Endodermal cell (in vitro differentiated cells): ENCODE measurements around the gene ANKDD1B. TPM values are rescaled to one million over a fixed set of nuclear protein-coding genes. Genes with fewer than 3 reads are reported as not detected.

ENCODE experiments used
- DNase-seq: peaks from one replicate; pipeline ENCODE4 v3.0.0-alpha.2; 2017
- H3K27ac ChIP-seq: 2 replicates; pipeline ENCODE4 v1.5.1; 2013; ENCODE audit warnings: mild to moderate bottlenecking, low read depth, low read length, moderate library complexity
- H3K27me3 ChIP-seq: 2 replicates; pipeline ENCODE4 v1.6.1; 2013; ENCODE audit warnings: mild to moderate bottlenecking, low read length, moderate library complexity; ENCODE audit not compliant: insufficient read depth, control insufficient read depth, poor library complexity, severe bottlenecking
- H3K36me3 ChIP-seq: 2 replicates; pipeline ENCODE4 v1.7.0; 2013; ENCODE audit warnings: mild to moderate bottlenecking, low read length, moderate library complexity; ENCODE audit not compliant: control insufficient read depth, insufficient read depth
- H3K4me1 ChIP-seq: one replicate; pipeline ENCODE4 v1.7.0; 2013; ENCODE audit warnings: low read length; ENCODE audit not compliant: control insufficient read depth, insufficient read depth
- H3K4me3 ChIP-seq: 2 replicates; pipeline ENCODE4 v1.5.1; 2013; ENCODE audit warnings: mild to moderate bottlenecking, low read length, moderate library complexity
- H3K9ac ChIP-seq: 2 replicates; pipeline ENCODE4 v1.6.1; 2013; ENCODE audit warnings: mild to moderate bottlenecking, low read length, moderate library complexity; ENCODE audit not compliant: poor library complexity, severe bottlenecking; ENCODE audit errors: extremely low read depth
- H3K9me3 ChIP-seq: 2 replicates; pipeline ENCODE4 v1.6.1; 2013; ENCODE audit warnings: mild to moderate bottlenecking, low read length, moderate library complexity; ENCODE audit not compliant: control insufficient read depth
- H3K27ac Mint-ChIP-seq: 2 replicates; pipeline ENCODE4 v1.8.0; 2020; ENCODE audit warnings: mixed read lengths
- H3K27me3 Mint-ChIP-seq: 2 replicates; pipeline ENCODE4 v1.8.0; 2021; ENCODE audit warnings: mild to moderate bottlenecking, mixed read lengths; ENCODE audit not compliant: insufficient read depth
- H3K36me3 Mint-ChIP-seq: 2 replicates; pipeline ENCODE4 v1.8.0; 2020; ENCODE audit warnings: low read depth, mixed read lengths
- H3K4me1 Mint-ChIP-seq: 2 replicates; pipeline ENCODE4 v1.8.0; 2020; ENCODE audit warnings: mixed read lengths
- H3K4me3 Mint-ChIP-seq: 2 replicates; pipeline ENCODE4 v1.8.0; 2020; ENCODE audit warnings: mild to moderate bottlenecking, moderate library complexity, mixed read lengths
- H3K9me3 Mint-ChIP-seq: 2 replicates; pipeline ENCODE4 v1.8.0; 2020; ENCODE audit warnings: mild to moderate bottlenecking, mixed read lengths
- CTCF ChIP-seq: fragments of 200-600 bp; sonication (generic); conservative IDR thresholded peaks from 2 replicates; pipeline ENCODE4 v1.5.0; 2021; ENCODE audit warnings: antibody characterized with exemption, mild to moderate bottlenecking
- WGBS, 2 experiments: methylation state at CpG; one replicate each; pipeline versions ENCODE4 v1.1.5 to v1.1.7; 2013; ENCODE audit warnings: missing lambda C conversion rate in 2 of 2, mixed read lengths in 1 of 2; ENCODE audit not compliant: insufficient coverage in 1 of 2, insufficient read length in 1 of 2; 5-methylcytosine and 5-hydroxymethylcytosine counted together
- total RNA-seq, 2 donors: library from RNA; stranded (reverse); fragmentation: NEBNext Ultra II Directional in 1 of 2; extraction: Animal tissue kit (Norgen Biotek cat#: 25700) in 1 of 2; gene quantifications; 2 replicates in 1 of 2; 3 replicates in 1 of 2; pipeline ENCODE4 v1.2.1, GENCODE V29; 2021

Gene ANKDD1B
- total RNA-seq, 2 donors from 2014 or later = 4.6 to 8.6 TPM

GRCh38 chr5:75677607-75678006 lies 66.4 kb downstream of the ANKDD1B start:
- H3K27ac Mint-ChIP-seq = no peak overlapping the region
- H3K27ac ChIP-seq = no peak overlapping the region
- no peak overlapping the region for H3K9ac ChIP-seq
- 91 to 100% methylated on average over 1 of the region's 1 CpG for WGBS, 2 experiments
- no peaks in the 10 kb centered on the region for H3K27me3 ChIP-seq
- no peaks in the 10 kb centered on the region for H3K9me3 Mint-ChIP-seq
- H3K36me3 ChIP-seq = peaks cover 16% of the 10 kb centered on the region
- DNase-seq = no peak
- H3K4me1 ChIP-seq = no peaks in the 10 kb centered on the region
- H3K4me1 Mint-ChIP-seq = peaks cover 5% of the 10 kb centered on the region
- peaks cover 10% of the 10 kb centered on the region for H3K36me3 Mint-ChIP-seq
- H3K27me3 Mint-ChIP-seq = no peaks in the 10 kb centered on the region
- H3K9me3 ChIP-seq = no peaks in the 10 kb centered on the region
- no peak overlapping the region for H3K4me3 ChIP-seq
- no peak for TF ChIP-seq CTCF
- no peak overlapping the region for H3K4me3 Mint-ChIP-seq

GRCh38 chr5:75678155-75678554 lies 66.9 kb downstream of the ANKDD1B start:
- H3K9ac ChIP-seq = no peak overlapping the region
- Mint-ChIP-seq H3K27me3 (no peaks in the 10 kb centered on the region), H3K9me3 (no peaks in the 10 kb centered on the region), H3K4me1 (peaks cover 5% of the 10 kb centered on the region), H3K27ac (no peak overlapping the region), H3K36me3 (peaks cover 9% of the 10 kb centered on the region), H3K4me3 (no peak overlapping the region)
- TF ChIP-seq CTCF = no peak
- no peak overlapping the region for H3K4me3 ChIP-seq
- no peak overlapping the region for H3K27ac ChIP-seq
- H3K36me3 ChIP-seq = peaks cover 16% of the 10 kb centered on the region
- H3K4me1 ChIP-seq = no peaks in the 10 kb centered on the region
- no peaks in the 10 kb centered on the region for H3K9me3 ChIP-seq
- WGBS, 2 experiments = 94 to 96% methylated on average over 2 to 3 of the region's 3 CpGs
- no peak for DNase-seq
- H3K27me3 ChIP-seq = no peaks in the 10 kb centered on the region

- no peak overlapping the region for H3K4me3 ChIP-seq
- Mint-ChIP-seq H3K27me3 (no peaks in the 10 kb centered on the region), H3K36me3 (peaks cover 20% of the 10 kb centered on the region), H3K27ac (no peak overlapping the region), H3K4me3 (no peak overlapping the region), H3K9me3 (no peaks in the 10 kb centered on the region), H3K4me1 (peaks cover 2% of the 10 kb centered on the region)
- no peaks in the 10 kb centered on the region for H3K4me1 ChIP-seq
- WGBS, 2 experiments = 56 to 100% methylated on average over 1 to 2 of the region's 2 CpGs
- DNase-seq = no peak
- TF ChIP-seq CTCF = peak; percentile 86
- no peak overlapping the region for H3K9ac ChIP-seq
- H3K9me3 ChIP-seq = no peaks in the 10 kb centered on the region
- H3K27ac ChIP-seq = no peak overlapping the region
- peaks cover 26% of the 10 kb centered on the region for H3K36me3 ChIP-seq
- H3K27me3 ChIP-seq = no peaks in the 10 kb centered on the region
These were observed 70.0 kb downstream of the ANKDD1B start for GRCh38 chr5:75681125-75681830.
